Stimulated activated CD4-positive, alpha-beta T cell treated with anti-CD3 and anti-CD28 coated beads, TNF-alpha, amount 100 ng/mL, for 48 hours (primary cell): Measurements from ENCODE around the gene GJB3.
"Not testable (repeated sequence)": the region's sequence is repeated elsewhere in the genome, so short reads cannot be mapped to it uniquely, and the experiment has no call there.

Experiments
- DNase-seq, 3 donors: peaks; one replicate each; pipeline ENCODE4 v3.0.0-alpha.2; 2020; ENCODE audit warnings: low read depth in 3 of 3

The GJB3 gene

GRCh38 chr1:34781071-34781843 lies at the start of gene GJB3:
TSS of gene GJB3 (plus strand) at chr1:34781214. CDS start at chr1:34784763, 3,549 bp downstream.
- DNase-seq, result no peak

GRCh38 chr1:34732831-34733230 lies 48.2 kb upstream of the GJB3 start:
- DNase-seq, result not testable (repeated sequence)

GRCh38 chr1:34736692-34737091 lies 44.3 kb upstream of the GJB3 start:
- DNase-seq, result no peak

GRCh38 chr1:34737236-34737635 lies 43.8 kb upstream of the GJB3 start:
- DNase-seq, result not testable (repeated sequence)

- DNase-seq, result no peak
These were observed 41.4 kb upstream of the GJB3 start for GRCh38 chr1:34739613-34740012.

- DNase-seq, result no peak
These were observed 40.7 kb upstream of the GJB3 start for GRCh38 chr1:34740161-34740868.

GRCh38 chr1:34742667-34743270 lies 38.2 kb upstream of the GJB3 start:
- DNase-seq, result peak; percentile 67 to 76 (median 69)

- no peak for DNase-seq
These were observed 37.2 kb upstream of the GJB3 start for GRCh38 chr1:34743775-34744174.

- no peak for DNase-seq
These were observed 36.2 kb upstream of the GJB3 start for GRCh38 chr1:34744851-34745250.

GRCh38 chr1:34745666-34746065 lies 35.3 kb upstream of the GJB3 start:
- DNase-seq, result no peak

- DNase-seq, result no peak
These were observed 34.9 kb upstream of the GJB3 start for GRCh38 chr1:34746101-34746500.

- DNase-seq, result no peak
These were observed 34.0 kb upstream of the GJB3 start for GRCh38 chr1:34746785-34747637.

GRCh38 chr1:34747638-34747941 lies 33.4 kb upstream of the GJB3 start:
- no peak for DNase-seq

GRCh38 chr1:34749992-34750391 lies 31.0 kb upstream of the GJB3 start:
- DNase-seq, result no peak

- no peak for DNase-seq
These were observed 30.4 kb upstream of the GJB3 start for GRCh38 chr1:34750610-34751009.

GRCh38 chr1:34753163-34753562 lies 27.9 kb upstream of the GJB3 start:
- no peak for DNase-seq

- no peak for DNase-seq
These were observed 25.9 kb upstream of the GJB3 start, which contains the start of gene GJB5 for GRCh38 chr1:34754964-34755637. TSS of gene GJB5 (plus strand) at chr1:34755047. CDS start at chr1:34757331, 2,284 bp downstream.

- DNase-seq, result no peak
These were observed 25.1 kb upstream of the GJB3 start for GRCh38 chr1:34755961-34756360.

- DNase-seq, result no peak
These were observed 23.6 kb upstream of the GJB3 start for GRCh38 chr1:34757386-34757785.

- no peak for DNase-seq
These were observed 22.3 kb upstream of the GJB3 start for GRCh38 chr1:34758751-34759150.
